ENCODE measurements around the gene NPR3.

- no peak for TF ChIP-seq CTCF (conservative IDR thresholded peaks at IDR 0.05; ENCODE audit: low read depth in 2 of 2)
- no peak for TF ChIP-seq EZH2phosphoT487 (IDR thresholded peaks at IDR 0.05; ENCODE audit: unreplicated experiment)
- TF ChIP-seq ZNF462 (CRISPR knock-in tag; IDR thresholded peaks at IDR 0.05), result no peak
- TF ChIP-seq EZH2 (IDR thresholded peaks at IDR 0.05; ENCODE audit: low read depth, unreplicated experiment), result no peak
These were observed 18.9 kb upstream of the NPR3 start for GRCh38 chr5:32692036-32692746.

All from GM23338 (cell line).